GM21390 (cell line): ENCODE data around the gene ENTPD2.

Source experiments
- ATAC-seq: cut with Tn5 transposase; IDR thresholded peaks from one replicate; pipeline ENCODE4 v1.9.1; 2021; ENCODE audit not compliant: unreplicated experiment

Gene ENTPD2

GRCh38 chr9:137080260-137081122 lies 26.6 kb upstream of the ENTPD2 start:
- no peak for ATAC-seq

- ATAC-seq = no peak
These were observed 25.5 kb upstream of the ENTPD2 start for GRCh38 chr9:137079401-137079787.

- no peak for ATAC-seq
These were observed 25.0 kb upstream of the ENTPD2 start for GRCh38 chr9:137078701-137079400.

GRCh38 chr9:137077758-137078693 lies 24.2 kb upstream of the ENTPD2 start:
- peak; percentile 10 for ATAC-seq

GRCh38 chr9:137077010-137077747 lies 23.3 kb upstream of the ENTPD2 start, which contains the start of gene UAP1L1:
UAP1L1 (plus strand) TSS chr9:137077517; CDS start chr9:137077533, 16 bp downstream.
- ATAC-seq = peak; percentile 51

- no peak for ATAC-seq
These were observed 22.8 kb upstream of the ENTPD2 start for GRCh38 chr9:137076636-137077009.

GRCh38 chr9:137075275-137075775 lies 21.5 kb upstream of the ENTPD2 start:
- no peak for ATAC-seq

- ATAC-seq = no peak
These were observed 20.9 kb upstream of the ENTPD2 start for GRCh38 chr9:137074657-137075274.

- ATAC-seq = no peak
These were observed 20.1 kb upstream of the ENTPD2 start for GRCh38 chr9:137073992-137074399.

GRCh38 chr9:137071282-137071681 lies 17.4 kb upstream of the ENTPD2 start:
- ATAC-seq = no peak

- ATAC-seq = no peak
These were observed 17.0 kb upstream of the ENTPD2 start for GRCh38 chr9:137070906-137071275.

GRCh38 chr9:137070201-137070905 lies 16.5 kb upstream of the ENTPD2 start, which contains the start of gene SAPCD2:
SAPCD2 (minus strand) TSS chr9:137070557; CDS start chr9:137070460, 97 bp downstream.
- ATAC-seq = peak; percentile 72

GRCh38 chr9:137069508-137070091 lies 15.7 kb upstream of the ENTPD2 start:
- no peak for ATAC-seq

GRCh38 chr9:137068539-137069507 lies 15.0 kb upstream of the ENTPD2 start:
- no peak for ATAC-seq

GRCh38 chr9:137067860-137068538 lies 14.1 kb upstream of the ENTPD2 start:
- ATAC-seq = no peak

- ATAC-seq = no peak
These were observed 12.4 kb upstream of the ENTPD2 start for GRCh38 chr9:137066096-137066861.
